ENCODE measurements around the gene HDC.

The HDC gene

GRCh38 chr15:50224606-50225005 is 40.9 kb downstream of the HDC start:
- DNase-seq = no peak

- no peak for DNase-seq
Observed at GRCh38 chr15:50222181-50222580, 43.3 kb downstream of the HDC start.

- no peak for DNase-seq
Observed at GRCh38 chr15:50219820-50220219, 45.7 kb downstream of the HDC start.

GRCh38 chr15:50218691-50219090 is 46.8 kb downstream of the HDC start:
- no peak for DNase-seq

- no peak for DNase-seq
Observed at GRCh38 chr15:50218291-50218690, 47.2 kb downstream of the HDC start.

GRCh38 chr15:50210462-50211157 is 54.9 kb downstream of the HDC start:
- DNase-seq = no peak

GRCh38 chr15:50209809-50210208 is 55.7 kb downstream of the HDC start:
- DNase-seq = no peak

GRCh38 chr15:50206020-50206419 is 59.5 kb downstream of the HDC start:
- no peak for DNase-seq

GRCh38 chr15:50202003-50202402 is 63.5 kb downstream of the HDC start:
- DNase-seq = no peak

- DNase-seq = no peak
Observed at GRCh38 chr15:50192926-50193620, 72.5 kb downstream of the HDC start.

- no peak for DNase-seq
Observed at GRCh38 chr15:50192164-50192563, 73.4 kb downstream of the HDC start.

Data from activated effector memory CD4-positive, alpha-beta T cell treated with anti-CD3 and anti-CD28 coated beads, Interleukin-2, amount 50 U/mL, for 16 hours (primary cell).